Measurements from ENCODE around the gene COBLL1.

Gene COBLL1

DNA sequence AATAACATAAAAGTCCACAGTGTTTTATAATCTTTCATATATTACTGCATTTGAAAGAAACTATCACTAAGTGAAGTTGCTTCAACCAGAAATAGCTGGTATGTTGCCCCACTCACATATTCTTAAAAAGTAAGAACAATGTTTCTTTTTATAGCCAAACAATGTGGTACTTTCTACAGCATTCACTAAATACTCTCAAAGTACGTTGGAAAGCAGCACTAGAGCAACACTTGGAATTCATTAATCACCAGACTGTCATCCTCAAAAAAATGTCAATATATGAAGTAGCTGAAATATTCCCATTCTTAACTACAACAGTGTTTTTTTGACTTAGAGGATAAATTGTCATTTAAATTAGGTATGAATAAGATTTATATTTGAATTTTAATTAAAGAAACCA is 32.8 kb downstream of the COBLL1 start:
- H3K36me3 ChIP-seq (ENCODE audit: low read depth): peaks cover 5% of the 10 kb centered on the region; the same call in 1 of the 2 replicates
- DNase-seq (ENCODE audit: low spot score) (no peak), ATAC-seq (ENCODE audit: low read depth) (no peak)
- TF ChIP-seq CTCF (IDR thresholded peaks at IDR 0.05; ENCODE audit: poor library complexity, severe bottlenecking): no peak
- H3K9me3 ChIP-seq (ENCODE audit: severe bottlenecking): no peaks in the 10 kb centered on the region
- no peak overlapping the region for H3K4me3 ChIP-seq (ENCODE audit: severe bottlenecking)
- H3K27me3 ChIP-seq (ENCODE audit: insufficient read depth, poor library complexity, severe bottlenecking): no peaks in the 10 kb centered on the region
- peaks cover 3% of the 10 kb centered on the region for H3K4me1 ChIP-seq (ENCODE audit: insufficient read depth, poor library complexity, severe bottlenecking)
- H3K27ac ChIP-seq (ENCODE audit: poor library complexity, severe bottlenecking): no peak overlapping the region

DNA sequence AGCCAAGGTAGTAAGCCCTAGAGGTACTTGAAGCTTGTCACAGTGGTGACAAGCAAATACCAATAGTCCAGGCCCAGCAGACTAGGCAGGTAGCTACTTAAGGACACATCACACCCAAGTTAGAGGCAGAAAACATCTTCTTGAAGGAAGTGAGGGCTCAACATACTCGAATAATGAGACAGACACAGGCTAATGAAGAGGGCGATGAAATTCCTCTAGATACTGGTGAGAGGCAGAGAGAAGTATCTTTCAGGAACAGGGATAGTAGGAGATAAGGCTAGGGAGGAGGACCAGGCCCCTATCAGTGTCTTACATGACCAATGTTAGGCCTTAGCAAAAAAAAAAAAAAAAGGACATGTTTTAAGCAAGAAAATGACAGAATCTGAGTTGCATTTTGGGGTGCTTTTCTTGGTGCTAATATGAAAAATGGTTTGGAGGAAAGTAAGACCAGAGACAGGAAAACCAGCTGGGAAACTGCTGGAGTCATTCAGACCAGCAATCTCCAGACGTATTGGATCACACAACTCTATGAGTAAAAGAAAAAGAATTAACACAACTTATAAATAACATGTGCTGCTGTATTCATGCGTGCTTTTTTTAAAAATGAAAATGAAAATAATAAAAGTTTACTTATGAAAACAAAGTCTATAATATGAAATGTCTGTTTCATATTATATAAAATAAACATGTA is 37.7 kb downstream of the COBLL1 start:
- no peaks in the 10 kb centered on the region for H3K27me3 ChIP-seq (ENCODE audit: insufficient read depth, poor library complexity, severe bottlenecking)
- peaks cover 3% of the 10 kb centered on the region for H3K4me1 ChIP-seq (ENCODE audit: insufficient read depth, poor library complexity, severe bottlenecking)
- TF ChIP-seq CTCF (IDR thresholded peaks at IDR 0.05; ENCODE audit: poor library complexity, severe bottlenecking): no peak
- no peak overlapping the region for H3K27ac ChIP-seq (ENCODE audit: poor library complexity, severe bottlenecking)
- ATAC-seq (ENCODE audit: low read depth) (no peak), DNase-seq (ENCODE audit: low spot score) (no peak)
- H3K9me3 ChIP-seq (ENCODE audit: severe bottlenecking): no peaks in the 10 kb centered on the region
- no peaks in the 10 kb centered on the region for H3K36me3 ChIP-seq (ENCODE audit: low read depth)
- H3K4me3 ChIP-seq (ENCODE audit: severe bottlenecking): no peak overlapping the region

DNA sequence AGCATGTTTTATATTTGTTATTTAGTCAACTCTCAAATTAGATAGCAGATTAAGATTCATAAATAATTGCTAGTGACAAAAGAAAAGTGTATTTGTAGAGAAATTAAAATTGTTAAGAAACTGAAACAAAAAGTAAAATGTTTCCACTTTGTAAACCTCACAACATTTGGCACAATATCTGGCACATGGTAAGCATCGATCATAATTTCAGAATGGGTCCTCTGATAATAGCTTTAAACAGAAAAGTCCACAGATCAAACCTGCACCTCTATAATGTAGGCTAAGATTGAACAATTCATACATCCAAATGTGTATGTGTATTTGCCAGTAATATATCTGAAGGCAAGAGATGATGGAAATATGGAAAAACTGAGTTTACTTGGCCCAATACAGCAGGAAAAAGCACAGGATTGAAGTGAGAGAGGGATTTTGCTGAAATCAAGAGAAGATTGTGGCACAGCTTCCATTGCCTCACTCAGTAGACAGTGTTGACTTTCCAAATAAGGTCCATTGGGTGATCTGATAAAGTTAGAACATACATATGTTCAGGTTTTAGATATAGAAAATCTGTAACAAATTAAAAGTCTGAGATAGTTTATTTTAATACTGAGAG is 39.4 kb downstream of the COBLL1 start:
- DNase-seq (ENCODE audit: low spot score) (no peak), ATAC-seq (ENCODE audit: low read depth) (no peak)
- TF ChIP-seq CTCF (IDR thresholded peaks at IDR 0.05; ENCODE audit: poor library complexity, severe bottlenecking): no peak
- peaks cover 3% of the 10 kb centered on the region for H3K4me1 ChIP-seq (ENCODE audit: insufficient read depth, poor library complexity, severe bottlenecking)
- H3K27ac ChIP-seq (ENCODE audit: poor library complexity, severe bottlenecking): no peak overlapping the region
- H3K4me3 ChIP-seq (ENCODE audit: severe bottlenecking): no peak overlapping the region
- H3K9me3 ChIP-seq (ENCODE audit: severe bottlenecking): no peaks in the 10 kb centered on the region
- H3K36me3 ChIP-seq (ENCODE audit: low read depth): no peaks in the 10 kb centered on the region
- H3K27me3 ChIP-seq (ENCODE audit: insufficient read depth, poor library complexity, severe bottlenecking): no peaks in the 10 kb centered on the region

DNA sequence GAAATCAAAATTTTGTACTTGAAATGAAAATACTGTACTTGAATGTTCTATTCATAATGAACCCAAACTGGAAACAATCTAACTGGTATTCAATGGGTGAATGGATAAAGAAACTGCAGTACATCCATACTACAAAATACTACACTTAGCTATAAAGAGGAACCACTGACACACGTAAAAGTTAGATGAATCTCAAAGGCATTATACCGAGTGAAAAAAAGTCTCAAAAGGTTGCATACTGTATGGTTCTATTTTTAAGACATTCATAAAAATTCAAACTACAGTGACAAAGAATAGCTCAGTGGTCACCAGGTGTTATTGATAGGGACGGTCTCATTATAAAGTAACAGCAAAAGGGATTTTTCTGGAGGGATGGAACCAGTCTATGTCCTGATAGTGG is 41.1 kb downstream of the COBLL1 start:
- no peak overlapping the region for H3K4me3 ChIP-seq (ENCODE audit: severe bottlenecking)
- H3K36me3 ChIP-seq (ENCODE audit: low read depth): no peaks in the 10 kb centered on the region
- ATAC-seq (ENCODE audit: low read depth) (no peak), DNase-seq (ENCODE audit: low spot score) (no peak)
- H3K4me1 ChIP-seq (ENCODE audit: insufficient read depth, poor library complexity, severe bottlenecking): peaks cover 3% of the 10 kb centered on the region
- no peak overlapping the region for H3K27ac ChIP-seq (ENCODE audit: poor library complexity, severe bottlenecking)
- no peaks in the 10 kb centered on the region for H3K9me3 ChIP-seq (ENCODE audit: severe bottlenecking)
- H3K27me3 ChIP-seq (ENCODE audit: insufficient read depth, poor library complexity, severe bottlenecking): no peaks in the 10 kb centered on the region
- no peak for TF ChIP-seq CTCF (IDR thresholded peaks at IDR 0.05; ENCODE audit: poor library complexity, severe bottlenecking)

- Histone ChIP-seq H3K27me3 (ENCODE audit: insufficient read depth, poor library complexity, severe bottlenecking) (no peaks in the 10 kb centered on the region), H3K27ac (ENCODE audit: poor library complexity, severe bottlenecking) (no peak overlapping the region), H3K36me3 (ENCODE audit: low read depth) (no peaks in the 10 kb centered on the region), H3K9me3 (ENCODE audit: severe bottlenecking) (no peaks in the 10 kb centered on the region), H3K4me1 (ENCODE audit: insufficient read depth, poor library complexity, severe bottlenecking) (peaks cover 23% of the 10 kb centered on the region), H3K4me3 (ENCODE audit: severe bottlenecking) (no peak overlapping the region)
- DNase-seq (ENCODE audit: low spot score) (no peak), ATAC-seq (ENCODE audit: low read depth) (no peak)
- TF ChIP-seq CTCF (IDR thresholded peaks at IDR 0.05; ENCODE audit: poor library complexity, severe bottlenecking): no peak
Measured at GRCh38 chr2:164797627-164798026, 44.0 kb downstream of the COBLL1 start.

Measured in RWPE2 (cell line).